Measurements from ENCODE around the gene APRT.

Gene APRT, protein sequence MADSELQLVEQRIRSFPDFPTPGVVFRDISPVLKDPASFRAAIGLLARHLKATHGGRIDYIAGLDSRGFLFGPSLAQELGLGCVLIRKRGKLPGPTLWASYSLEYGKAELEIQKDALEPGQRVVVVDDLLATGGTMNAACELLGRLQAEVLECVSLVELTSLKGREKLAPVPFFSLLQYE

DNA sequence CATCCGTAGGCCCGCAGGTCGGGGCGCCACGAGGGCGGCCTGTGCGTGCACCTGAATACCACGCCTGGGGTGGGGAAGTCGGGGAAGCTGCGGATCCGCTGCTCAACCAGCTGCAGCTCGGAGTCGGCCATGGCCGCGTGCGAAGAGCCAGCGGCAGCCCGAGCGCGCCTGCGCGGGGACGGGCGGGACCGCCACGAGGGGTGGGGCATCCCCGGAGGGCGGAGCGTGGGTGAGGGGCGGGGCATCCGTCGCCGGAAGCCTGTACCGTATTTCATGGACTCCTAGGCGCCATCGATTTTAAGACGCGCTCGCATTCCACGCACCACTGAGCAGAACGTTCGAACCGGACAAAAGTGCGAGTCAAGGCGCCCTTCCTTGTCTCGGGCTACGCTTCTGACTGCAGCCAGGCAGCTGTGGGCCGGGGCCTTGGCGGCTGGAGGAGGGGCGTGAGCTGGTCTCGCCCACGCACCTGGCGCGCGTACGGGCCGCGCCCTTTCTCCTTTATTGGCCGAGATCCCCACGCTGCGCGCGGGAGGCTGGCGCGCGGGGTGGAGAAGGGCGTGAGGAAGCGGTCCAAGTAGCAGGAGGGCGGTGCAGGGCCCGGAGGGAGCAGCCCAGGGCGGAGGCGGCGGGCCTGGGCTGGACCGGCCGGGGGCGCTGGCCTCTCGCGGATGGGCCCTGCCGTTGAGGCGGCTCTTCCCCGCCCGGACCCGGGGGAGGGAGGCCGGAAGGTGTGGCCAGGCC is at the start of gene APRT:
Gene APRT, minus strand, starts transcription at position 160 of the 744 bp plus-strand sequence. Its CDS starts 29 bp downstream, at position 131.
- peak; percentile 93 to 95 for DNase-seq (ENCODE audit: low read depth in 2 of 2)

DNA sequence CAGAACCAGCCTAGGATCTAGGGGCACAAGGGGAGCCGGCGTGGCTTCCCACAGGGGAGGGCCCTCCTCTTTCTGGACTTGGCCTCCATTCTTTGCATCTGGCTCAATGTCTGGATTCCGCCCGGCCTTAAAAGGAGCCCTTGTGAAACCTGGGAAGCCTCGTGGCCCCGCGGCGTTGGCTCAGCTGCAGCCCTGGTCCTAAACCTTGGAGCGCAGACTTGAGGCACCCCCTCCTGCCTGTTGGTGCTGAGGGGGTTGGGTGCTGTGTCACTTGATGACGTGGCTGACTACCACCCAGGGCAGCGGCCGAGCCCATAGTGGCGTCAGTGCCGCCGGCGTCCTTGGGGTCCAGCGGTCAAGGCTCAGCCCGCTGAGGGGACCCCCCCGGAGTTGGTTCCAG is 49.6 kb upstream of the APRT start:
- no peak for DNase-seq (ENCODE audit: low read depth in 2 of 2)

DNA sequence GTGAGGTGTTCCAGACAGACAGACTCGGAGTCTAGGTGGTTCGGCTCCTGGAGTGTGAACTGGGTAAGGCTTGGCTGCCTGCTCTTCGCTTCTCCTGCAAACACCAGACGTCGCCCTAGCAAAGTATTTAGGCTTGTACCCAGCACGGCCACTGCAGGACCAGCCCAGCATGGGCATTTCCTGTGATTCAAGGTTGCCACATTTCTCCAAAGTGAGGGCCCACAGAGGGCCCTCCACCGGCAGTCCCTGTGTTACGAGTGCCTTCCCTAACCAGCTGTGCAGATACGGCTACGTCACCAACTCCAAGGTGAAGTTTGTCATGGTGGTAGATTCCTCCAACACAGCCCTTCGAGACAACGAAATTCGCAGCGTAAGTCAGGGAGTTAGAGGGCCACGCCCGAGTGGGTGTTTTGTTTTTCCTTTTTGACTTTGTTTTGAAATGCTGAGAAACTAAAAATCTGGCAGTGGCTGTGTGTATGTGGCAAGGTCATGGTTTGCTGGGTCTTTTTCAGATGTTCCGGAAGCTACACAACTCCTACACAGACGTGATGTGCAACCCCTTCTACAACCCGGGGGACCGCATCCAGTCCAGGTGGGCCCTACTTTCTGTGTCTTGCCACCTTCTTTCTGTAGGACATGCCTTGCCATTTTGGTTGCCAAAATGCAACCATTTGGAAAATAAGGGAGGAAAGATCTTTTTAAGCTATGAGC is 47.8 kb upstream of the APRT start:
- no peak for DNase-seq (ENCODE audit: low read depth in 2 of 2)

DNA sequence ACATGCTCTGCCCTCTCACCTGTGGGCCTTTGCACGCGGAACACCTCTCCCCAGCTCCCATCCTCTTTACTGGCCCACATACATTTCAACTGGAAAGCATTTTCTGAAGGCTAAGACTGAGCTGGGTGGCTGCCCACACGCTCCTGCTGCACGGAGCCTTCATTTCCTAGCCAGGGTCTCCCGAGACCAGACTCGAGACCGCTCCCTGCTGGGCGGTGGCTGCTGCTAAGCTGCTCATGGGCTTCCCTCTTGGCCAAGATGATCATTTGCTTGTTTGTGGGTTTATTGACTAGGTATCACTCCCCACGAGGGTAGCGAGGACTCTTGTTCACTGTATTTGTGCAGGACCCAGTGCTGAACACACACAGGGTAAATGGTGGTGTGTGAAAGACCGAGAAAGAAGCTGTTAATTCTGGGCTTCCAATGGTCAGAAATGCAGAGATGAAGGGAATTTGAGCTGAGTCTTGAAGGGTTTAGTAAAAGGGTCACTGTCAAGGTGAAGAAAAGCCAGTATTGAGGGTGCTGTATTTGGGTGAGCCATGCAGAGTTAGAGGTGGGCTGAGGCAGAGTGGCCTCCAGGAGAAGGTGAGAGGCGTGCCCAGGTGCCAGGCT is 46.1 kb upstream of the APRT start:
- DNase-seq (ENCODE audit: low read depth in 2 of 2), result peak; percentile 38 to 52

- DNase-seq (ENCODE audit: low read depth in 2 of 2), result peak; percentile 99
Measured at GRCh38 chr16:88856828-88857727, 45.4 kb upstream of the APRT start, which contains the start of the genes GALNS and TRAPPC2L. Gene GALNS (minus strand): TSS chr16:88856947. CDS start chr16:88856877, 70 bp downstream. Gene TRAPPC2L (plus strand): TSS chr16:88857127. CDS start chr16:88857151, 24 bp downstream.

GRCh38 chr16:88856122-88856827 is 44.5 kb upstream of the APRT start:
- DNase-seq (ENCODE audit: low read depth in 2 of 2), result no peak

GRCh38 chr16:88855736-88856121 is 44.0 kb upstream of the APRT start:
- DNase-seq (ENCODE audit: low read depth in 2 of 2), result no peak

GRCh38 chr16:88855176-88855575 is 43.4 kb upstream of the APRT start:
- no peak for DNase-seq (ENCODE audit: low read depth in 2 of 2)

DNA sequence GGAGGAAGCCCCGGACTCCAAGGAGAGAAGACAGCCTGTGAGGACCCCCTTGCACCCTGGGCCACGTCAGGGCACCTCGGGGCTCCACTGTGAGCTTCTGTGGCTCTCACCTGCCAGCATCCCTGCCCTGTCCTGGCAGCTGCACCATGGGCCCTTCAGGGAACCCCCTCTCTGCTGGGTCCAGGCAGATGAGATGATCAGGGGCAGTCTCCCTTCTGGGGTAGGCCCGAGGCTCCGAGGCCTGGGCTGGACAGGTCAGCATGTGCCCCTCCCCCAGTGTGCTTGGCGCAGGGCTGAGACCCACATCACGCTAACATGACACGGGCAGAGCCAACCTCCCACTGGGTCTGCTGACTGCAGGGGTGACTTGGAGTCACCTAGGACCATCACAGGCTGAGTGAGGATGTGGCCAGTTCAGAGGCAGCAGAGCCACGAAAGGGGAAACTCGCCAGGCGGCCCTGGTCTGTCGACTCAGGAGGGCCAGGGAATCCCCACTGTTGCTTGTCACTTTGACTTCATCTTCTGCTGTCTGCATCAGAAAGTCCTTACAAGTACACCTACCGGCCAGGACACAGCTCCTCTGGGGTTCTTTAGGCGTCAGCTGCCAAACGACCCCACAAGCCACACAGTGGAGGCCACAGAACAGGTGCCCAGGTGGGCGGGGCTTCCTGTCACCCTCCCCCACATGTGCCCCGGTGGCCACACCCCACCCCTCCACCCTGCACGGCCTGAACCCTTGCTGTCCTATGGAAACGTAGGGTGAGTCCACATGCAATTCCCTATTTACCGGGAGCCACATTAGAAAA is 42.8 kb upstream of the APRT start:
- DNase-seq (ENCODE audit: low read depth in 2 of 2), result no peak

DNA sequence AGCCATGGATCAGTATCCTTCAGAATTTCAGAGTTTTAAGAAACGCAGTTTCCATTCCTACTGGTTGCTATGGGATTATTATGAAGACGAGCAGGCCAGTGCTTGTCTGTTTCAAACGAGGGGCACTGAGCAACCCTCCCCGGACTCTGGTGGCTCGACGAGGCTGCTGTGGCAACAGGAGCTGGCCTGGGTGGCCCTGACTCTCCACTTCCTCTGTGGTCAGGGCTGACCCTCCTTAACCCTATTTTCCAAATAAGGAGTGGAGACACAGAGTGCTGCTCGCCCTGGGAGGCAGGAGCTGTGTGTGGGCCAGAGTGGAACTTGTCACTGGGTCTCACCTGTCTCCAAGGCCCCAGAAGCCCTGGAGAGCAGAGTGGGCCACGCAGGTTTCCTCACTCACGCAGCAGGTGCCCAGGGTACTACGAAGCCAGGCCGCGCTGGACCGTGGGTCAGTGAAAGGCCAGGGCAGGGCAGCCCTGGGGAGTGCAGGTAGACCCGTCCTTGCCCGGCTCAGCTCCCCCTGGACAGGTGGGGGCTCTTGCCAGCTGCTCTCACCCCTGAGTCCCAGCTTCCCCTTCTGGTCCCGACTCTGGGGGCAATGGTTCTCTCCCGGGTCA is 41.7 kb upstream of the APRT start:
- no peak for DNase-seq (ENCODE audit: low read depth in 2 of 2)

GRCh38 chr16:88851616-88852015 is 39.9 kb upstream of the APRT start:
- no peak for DNase-seq (ENCODE audit: low read depth in 2 of 2)

DNA sequence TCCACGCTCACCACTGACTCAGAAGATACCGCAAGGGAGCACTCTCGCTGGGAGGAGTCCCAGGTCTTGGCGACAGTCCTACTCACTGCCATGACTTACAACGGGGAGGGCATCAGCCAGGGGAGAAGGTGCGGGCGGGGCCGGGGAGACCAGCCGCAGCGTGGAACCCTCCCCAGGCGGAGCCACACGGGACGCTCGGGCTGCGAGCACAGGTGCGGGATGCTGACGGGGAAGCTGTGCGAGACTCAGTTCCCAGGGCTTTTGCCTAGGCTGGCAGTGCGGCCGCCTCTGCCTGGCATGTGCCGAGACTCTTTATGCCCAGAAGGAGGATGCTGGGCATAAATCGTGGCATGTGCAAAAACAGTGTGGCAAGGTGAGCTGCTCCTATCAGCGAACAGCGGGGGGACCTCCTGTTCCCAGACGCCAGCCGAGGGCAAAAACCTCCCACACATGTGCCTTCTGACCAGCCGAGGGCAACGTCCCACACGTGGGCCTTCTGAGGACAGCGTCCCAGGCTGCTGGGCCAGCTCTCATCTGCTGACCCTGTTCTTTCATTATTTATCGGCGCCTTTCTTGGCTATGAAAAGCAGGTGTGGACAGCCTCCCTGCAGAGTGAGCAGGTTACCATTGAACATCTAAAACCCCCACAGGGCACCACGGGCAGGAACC is 38.9 kb upstream of the APRT start:
- no peak for DNase-seq (ENCODE audit: low read depth in 2 of 2)

- DNase-seq (ENCODE audit: low read depth in 2 of 2), result no peak
Measured at GRCh38 chr16:88848557-88848956, 36.8 kb upstream of the APRT start.

DNA sequence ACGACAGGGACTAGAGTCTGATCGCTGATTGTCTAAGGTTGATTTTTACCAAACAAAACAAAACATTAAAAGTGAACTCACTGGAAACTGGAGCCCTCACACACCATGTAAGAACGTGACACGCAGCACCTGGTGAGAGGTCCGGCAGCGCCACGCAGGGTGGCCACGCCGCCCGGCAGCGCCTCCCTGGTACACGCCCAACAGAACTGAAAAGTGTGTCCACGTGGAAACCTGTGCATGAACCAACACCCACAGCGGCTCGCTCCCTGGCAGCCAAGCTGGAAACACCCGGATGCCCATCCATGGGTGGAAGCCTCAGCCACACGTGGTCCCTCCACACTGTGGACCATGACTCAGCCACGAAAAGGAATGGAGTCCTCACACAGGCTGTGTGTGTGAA is 35.9 kb upstream of the APRT start:
- no peak for DNase-seq (ENCODE audit: low read depth in 2 of 2)

GRCh38 chr16:88846088-88846487 is 34.4 kb upstream of the APRT start:
- DNase-seq (ENCODE audit: low read depth in 2 of 2), result no peak

DNA sequence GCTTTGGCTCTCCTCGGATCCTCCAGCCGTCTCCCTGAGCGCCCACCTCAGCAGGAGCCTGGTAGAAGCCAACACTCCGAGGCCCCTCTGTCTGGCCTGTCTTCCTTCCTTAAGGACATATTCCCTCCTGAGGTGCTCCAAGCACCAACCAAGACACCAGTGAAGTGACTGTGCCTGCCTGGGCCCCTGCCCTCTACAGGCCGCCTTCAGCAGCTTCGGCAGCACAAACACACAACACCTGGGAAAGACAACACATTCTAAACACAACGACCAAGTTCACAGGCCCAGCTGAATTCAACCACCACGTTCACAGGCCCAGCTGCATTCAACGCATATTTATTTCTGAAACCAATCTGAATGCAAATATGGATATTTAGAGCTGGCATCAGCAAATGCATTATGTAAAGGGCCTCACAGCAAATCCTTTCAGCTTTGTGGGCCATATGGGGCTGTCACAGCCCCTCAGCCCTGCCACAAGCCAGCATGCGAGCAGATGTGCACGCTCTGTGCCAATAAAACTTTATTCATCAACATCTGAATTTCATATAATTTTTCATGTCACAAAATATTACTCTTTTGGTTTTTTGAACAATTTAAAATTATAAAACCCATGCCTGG is 32.8 kb upstream of the APRT start:
- no peak for DNase-seq (ENCODE audit: low read depth in 2 of 2)

DNA sequence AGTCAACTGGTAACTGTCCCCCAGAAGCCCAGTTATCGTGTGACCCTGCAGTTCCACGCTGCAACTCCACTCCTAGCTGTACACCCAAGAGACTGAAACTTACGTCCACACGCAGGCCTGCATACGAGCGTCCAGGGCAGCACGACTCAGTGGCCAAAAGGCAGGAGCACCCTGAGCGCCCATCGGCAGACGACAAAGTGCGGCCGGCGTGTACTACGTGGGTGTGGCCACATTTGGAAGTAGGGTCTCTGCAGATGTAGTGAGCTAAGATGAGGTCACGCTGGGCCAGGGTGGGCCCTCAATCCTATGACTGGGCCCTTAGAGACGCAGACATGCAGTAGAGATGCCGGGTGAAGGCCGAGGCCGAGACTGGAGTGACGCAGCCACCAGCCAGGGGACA is 31.5 kb upstream of the APRT start:
- no peak for DNase-seq (ENCODE audit: low read depth in 2 of 2)

- DNase-seq (ENCODE audit: low read depth in 2 of 2), result no peak
Measured at GRCh38 chr16:88842806-88843205, 31.1 kb upstream of the APRT start.

Measured in stimulated activated CD8-positive, alpha-beta memory T cell treated with anti-CD3 and anti-CD28 coated beads, Interleukin-2, amount 100 ng/mL, for 1 hour (primary cell).